Activated B cell treated with CpG ODN at 0.5 μM for 24 hours (primary cell): Measurements from ENCODE around the gene TMIGD3. TPM values are rescaled to one million over a fixed set of nuclear protein-coding genes. Genes with fewer than 3 reads are reported as not detected.

Source experiments
- ATAC-seq: fragments of 200-7000 bp; cut with Tn5 transposase; one replicate; pipeline ENCODE4 v1.10.0; 2021; ENCODE audit warnings: low read depth, mild to moderate bottlenecking, moderate library complexity
- CTCF ChIA-PET: fragments of 350-600 bp; sonication (Branson Sonifier 250); formaldehyde crosslinking; loops from one replicate; lab custom pipeline; 2021; ENCODE audit warnings: antibody characterized with exemption; lab: Charles Lee
- POLR2A ChIA-PET: fragments of 350-600 bp; sonication (Branson Sonifier 250); formaldehyde crosslinking; loops from one replicate; lab custom pipeline; 2021; ENCODE audit warnings: antibody characterized with exemption; lab: Charles Lee
- DNase-seq: peaks from one replicate; pipeline ENCODE4 v3.0.0; 2022
- H3K27ac Mint-ChIP-seq: one replicate; pipeline ENCODE4 v1.8.0; 2020; ENCODE audit warnings: mixed read lengths
- H3K27me3 Mint-ChIP-seq: one replicate; pipeline ENCODE4 v1.8.0; 2021; ENCODE audit warnings: mixed read lengths
- H3K36me3 Mint-ChIP-seq: one replicate; pipeline ENCODE4 v1.8.0; 2021; ENCODE audit warnings: low read depth, mixed read lengths
- H3K4me1 Mint-ChIP-seq: one replicate; pipeline ENCODE4 v1.8.0; 2021; ENCODE audit warnings: mixed read lengths
- H3K4me3 Mint-ChIP-seq: one replicate; pipeline ENCODE4 v1.8.0; 2020; ENCODE audit warnings: mild to moderate bottlenecking, mixed read lengths
- H3K9me3 Mint-ChIP-seq: one replicate; pipeline ENCODE4 v1.8.0; 2020; ENCODE audit warnings: mixed read lengths
- CTCF ChIP-seq: fragments of 200-600 bp; IDR thresholded peaks from one replicate; pipeline ENCODE4 v1.8.0; 2022; ENCODE audit warnings: antibody characterized with exemption, mild to moderate bottlenecking
- intact Hi-C: fragments of 100-400 bp; cut with micrococcal nuclease; formaldehyde crosslinking; loops from one replicate; pipeline ENCODE4 v1.15.1; 2024
- total RNA-seq: library from RNA; stranded (reverse); gene quantifications from 2 replicates; pipeline ENCODE4 v1.2.3, GENCODE V29; 2022

Gene TMIGD3
- total RNA-seq, 1 donor from 2014 or later, result not detected

GRCh38 chr1:111542187-111542586 lies 38.8 kb upstream of the TMIGD3 start:
- no peak for TF ChIP-seq CTCF
- POLR2A ChIA-PET, result no interaction called here
- no peak overlapping the region for H3K27ac Mint-ChIP-seq
- CTCF ChIA-PET, result no interaction called here
- no peak for DNase-seq
- no peaks in the 10 kb centered on the region for H3K9me3 Mint-ChIP-seq
- intact Hi-C loops, result no loop called here
- no peak overlapping the region for H3K4me3 Mint-ChIP-seq
- no peaks in the 10 kb centered on the region for H3K36me3 Mint-ChIP-seq
- H3K4me1 Mint-ChIP-seq, result no peaks in the 10 kb centered on the region
- ATAC-seq, result no peak
- no peaks in the 10 kb centered on the region for H3K27me3 Mint-ChIP-seq

DNA sequence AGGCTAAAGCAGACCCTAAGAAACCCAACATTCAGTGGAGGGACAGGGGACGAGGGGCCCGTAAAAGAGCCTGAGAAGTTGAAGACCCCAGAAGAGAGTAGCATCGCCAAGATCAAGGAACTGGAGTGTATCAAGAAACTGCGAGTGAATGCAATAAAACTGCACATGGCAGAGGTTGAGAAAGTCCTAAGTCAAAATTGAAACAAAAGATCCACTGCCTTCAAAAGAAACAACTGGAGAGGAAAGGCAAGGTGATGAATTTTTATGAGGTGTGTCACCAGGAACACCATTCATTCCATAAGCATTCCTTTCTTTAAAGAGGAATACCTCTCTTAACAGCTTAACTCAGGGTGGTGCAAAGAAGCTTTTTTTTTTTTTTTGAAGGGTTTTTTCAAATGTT lies 38.3 kb upstream of the TMIGD3 start:
- intact Hi-C loops, result no loop called here
- H3K4me3 Mint-ChIP-seq, result no peak overlapping the region
- no peaks in the 10 kb centered on the region for H3K9me3 Mint-ChIP-seq
- no peaks in the 10 kb centered on the region for H3K27me3 Mint-ChIP-seq
- ATAC-seq (no peak), DNase-seq (no peak)
- CTCF ChIA-PET, result no interaction called here
- H3K27ac Mint-ChIP-seq, result no peak overlapping the region
- H3K36me3 Mint-ChIP-seq, result no peaks in the 10 kb centered on the region
- POLR2A ChIA-PET, result no interaction called here
- H3K4me1 Mint-ChIP-seq, result no peaks in the 10 kb centered on the region
- no peak for TF ChIP-seq CTCF

GRCh38 chr1:111540928-111541327 lies 37.5 kb upstream of the TMIGD3 start:
- intact Hi-C loops, result no loop called here
- no peaks in the 10 kb centered on the region for H3K4me1 Mint-ChIP-seq
- no peaks in the 10 kb centered on the region for H3K36me3 Mint-ChIP-seq
- no peak for DNase-seq
- POLR2A ChIA-PET, result no interaction called here
- peaks cover 2% of the 10 kb centered on the region for H3K27me3 Mint-ChIP-seq
- H3K9me3 Mint-ChIP-seq, result no peaks in the 10 kb centered on the region
- CTCF ChIA-PET, result no interaction called here
- ATAC-seq, result no peak
- H3K4me3 Mint-ChIP-seq, result no peak overlapping the region
- H3K27ac Mint-ChIP-seq, result no peak overlapping the region
- no peak for TF ChIP-seq CTCF

DNA sequence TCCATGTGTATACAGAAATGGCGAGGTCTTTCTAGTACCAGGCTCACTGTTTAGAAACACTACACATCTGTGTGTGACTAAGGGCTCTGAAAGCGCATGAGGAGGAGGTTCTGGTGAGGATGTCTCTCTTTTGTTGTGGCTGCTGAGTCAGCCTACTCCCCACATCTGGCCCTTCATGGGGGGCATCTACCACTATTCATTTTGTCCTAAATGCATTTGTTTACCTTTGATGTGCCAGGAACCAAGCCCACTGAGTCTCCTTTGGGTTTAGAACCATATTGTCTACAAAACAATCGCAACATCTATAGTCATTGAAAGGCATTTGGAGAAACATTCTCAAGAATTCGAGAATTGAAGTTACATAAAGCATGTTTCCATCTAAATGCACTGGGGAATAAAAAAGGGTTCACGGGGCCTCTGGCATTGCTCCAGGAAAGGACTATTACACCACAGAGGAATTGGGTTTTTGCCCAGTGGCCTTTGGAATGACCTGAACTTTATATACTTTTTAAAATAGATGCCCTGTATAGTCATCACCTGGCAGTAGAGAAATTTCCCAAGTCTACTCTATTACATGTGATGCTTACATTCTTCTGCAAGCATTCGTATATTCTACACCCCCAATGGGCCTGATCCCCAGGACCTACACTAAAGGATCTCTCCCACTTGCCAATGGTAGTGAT lies 35.1 kb upstream of the TMIGD3 start:
- ChIA-PET POLR2A (no interaction called here), CTCF (no interaction called here)
- intact Hi-C loops, result no loop called here

More for the DNA sequence above, 35.1 kb upstream of the TMIGD3 start:
- TF ChIP-seq CTCF, result no peak
- Mint-ChIP-seq H3K4me1 (no peaks in the 10 kb centered on the region), H3K27ac (no peak overlapping the region), H3K36me3 (no peaks in the 10 kb centered on the region), H3K27me3 (peaks cover 2% of the 10 kb centered on the region), H3K9me3 (no peaks in the 10 kb centered on the region), H3K4me3 (no peak overlapping the region)
- no peak for ATAC-seq
- DNase-seq, result no peak
